Gastroesophageal sphincter (tissue), 3 donors: ENCODE measurements around the gene HIVEP2.

Experiments used
- EP300 ChIP-seq: sonication (generic); formaldehyde crosslinking; IDR thresholded peaks from one replicate; pipeline ENCODE4 v1.6.1; 2017; ENCODE audit warnings: antibody characterized with exemption, mild to moderate bottlenecking
- POLR2A ChIP-seq, 2 donors: fragments of 450-650 bp; IDR thresholded peaks; one replicate each; pipeline ENCODE4 v1.6.1; 2017; ENCODE audit warnings: antibody characterized with exemption in 2 of 2, mild to moderate bottlenecking in 2 of 2, moderate library complexity in 1 of 2
- POLR2AphosphoS5 ChIP-seq: sonication (generic); formaldehyde crosslinking; IDR thresholded peaks from one replicate; pipeline ENCODE4 v1.6.1; 2017; ENCODE audit warnings: antibody characterized with exemption
- TF ChIP-seq, protein P1 (sequence below), 4 experiments: fragments of 200-600 bp in 2 of 4; fragments of 450-650 bp in 2 of 4; sonication (generic) in 1 of 4; IDR thresholded peaks; one replicate each; pipeline ENCODE4 v1.5.1; 2017 to 2019; ENCODE audit warnings: antibody characterized with exemption in 4 of 4, mild to moderate bottlenecking in 2 of 4, moderate library complexity in 2 of 4

DNA sequence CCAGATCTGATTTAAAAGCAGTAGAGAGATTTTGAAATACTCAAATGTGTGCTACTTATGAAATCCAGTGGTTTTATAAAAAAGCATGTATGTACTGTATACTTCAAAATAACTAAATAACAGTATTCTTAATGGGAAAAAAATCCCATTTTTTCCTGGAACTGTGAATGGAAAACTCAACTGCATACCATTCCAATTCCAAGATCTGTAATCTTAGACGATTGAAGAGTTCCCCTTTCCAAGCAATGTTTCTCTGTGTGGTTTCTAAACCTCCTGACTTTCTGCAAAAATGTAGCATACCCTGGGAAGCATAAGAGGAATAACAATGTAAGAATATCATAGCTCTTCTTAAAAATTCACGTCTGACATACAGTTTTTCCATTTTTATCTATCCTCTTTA is 40.3 kb upstream of the HIVEP2 start:
- TF ChIP-seq EP300 (no peak), POLR2AphosphoS5 (no peak), POLR2A (IDR thresholded peaks at IDR 0.05) (no peak)
- TF ChIP-seq, protein P1, sequence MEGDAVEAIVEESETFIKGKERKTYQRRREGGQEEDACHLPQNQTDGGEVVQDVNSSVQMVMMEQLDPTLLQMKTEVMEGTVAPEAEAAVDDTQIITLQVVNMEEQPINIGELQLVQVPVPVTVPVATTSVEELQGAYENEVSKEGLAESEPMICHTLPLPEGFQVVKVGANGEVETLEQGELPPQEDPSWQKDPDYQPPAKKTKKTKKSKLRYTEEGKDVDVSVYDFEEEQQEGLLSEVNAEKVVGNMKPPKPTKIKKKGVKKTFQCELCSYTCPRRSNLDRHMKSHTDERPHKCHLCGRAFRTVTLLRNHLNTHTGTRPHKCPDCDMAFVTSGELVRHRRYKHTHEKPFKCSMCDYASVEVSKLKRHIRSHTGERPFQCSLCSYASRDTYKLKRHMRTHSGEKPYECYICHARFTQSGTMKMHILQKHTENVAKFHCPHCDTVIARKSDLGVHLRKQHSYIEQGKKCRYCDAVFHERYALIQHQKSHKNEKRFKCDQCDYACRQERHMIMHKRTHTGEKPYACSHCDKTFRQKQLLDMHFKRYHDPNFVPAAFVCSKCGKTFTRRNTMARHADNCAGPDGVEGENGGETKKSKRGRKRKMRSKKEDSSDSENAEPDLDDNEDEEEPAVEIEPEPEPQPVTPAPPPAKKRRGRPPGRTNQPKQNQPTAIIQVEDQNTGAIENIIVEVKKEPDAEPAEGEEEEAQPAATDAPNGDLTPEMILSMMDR (IDR thresholded peaks at IDR 0.05), result no peak
